K562 (cell line): ENCODE data around the gene PPM1F. TPM values are rescaled to one million over a fixed set of nuclear protein-coding genes. Genes with fewer than 3 reads are reported as not detected.
"Not testable (repeated sequence)": the region's sequence is repeated elsewhere in the genome, so short reads cannot be mapped to it uniquely, and the experiment has no call there.

ENCODE experiments used
- ATAC-seq: fragments of 200-7000 bp; cut with Tn5 transposase; 3 replicates; pipeline ENCODE4 v1.9.1; 2020; ENCODE audit warnings: moderate library complexity
- BruUV-seq: library from RNA; stranded (reverse); fragments of 400-500 nt; replicated peaks from 2 replicates; lab custom pipeline; 2021; lab: Mats Ljungman, UMichigan
- CTCF ChIA-PET: fragments of 300-600 bp; formaldehyde crosslinking; extraction: SDS; loops from one replicate; lab custom pipeline; 2021; ENCODE audit warnings: low intra/inter-chr PET ratio; lab: Yijun Ruan, JAX
- POLR2A ChIA-PET: fragments of 300-600, 350-650 bp; sonication (Branson Sonifier 250); formaldehyde crosslinking; extraction: SDS; loops from one replicate; lab custom pipeline; 2021; ENCODE audit warnings: antibody characterized with exemption, inconsistent platforms; lab: Yijun Ruan, JAX
- DNase-seq, 4 experiments: peaks; one replicate each; pipeline versions ENCODE4 v3.0.0 to v3.0.0-alpha.2; 2011 to 2018; ENCODE audit warnings: low spot score in 3 of 4, mixed read lengths in 3 of 4; ENCODE audit errors: extremely low read depth in 1 of 4
- FAIRE-seq: peaks from 2 replicates; lab custom pipeline; 2011; peaks lifted over from hg19 to GRCh38; lab: Jason Lieb, UNC
- H2AFZ ChIP-seq: 2 replicates; pipeline ENCODE4 v1.6.0; 2011; ENCODE audit warnings: low read depth, low read length, control low read depth, inconsistent platforms
- H3K27ac ChIP-seq: fragments of 200-600 bp; 3 replicates; pipeline ENCODE4 v1.8.0; 2011; ENCODE audit warnings: low read depth, mild to moderate bottlenecking, control low read depth, inconsistent platforms, low read length, moderate library complexity, mixed read lengths; ENCODE audit errors: extremely low read depth
- H3K27me3 ChIP-seq, 2 experiments: fragments of 300-600 bp in 1 of 2; 2 replicates in 1 of 2; 3 replicates in 1 of 2; pipeline versions ENCODE4 v1.6.0 to v1.8.0; 2011; ENCODE audit warnings: inconsistent platforms in 2 of 2, low read length in 2 of 2, mild to moderate bottlenecking in 1 of 2, mixed read lengths in 1 of 2, moderate library complexity in 1 of 2; ENCODE audit not compliant: control insufficient read depth in 2 of 2, insufficient read depth in 2 of 2
- H3K36me3 ChIP-seq: fragments of 300-600 bp; 3 replicates; pipeline ENCODE4 v1.8.0; 2011; ENCODE audit warnings: mild to moderate bottlenecking, low read length, inconsistent platforms; ENCODE audit not compliant: control insufficient read depth, insufficient read depth
- H3K4me1 ChIP-seq, 2 experiments: fragments of 200-600 bp in 1 of 2; replicated peaks in 1 of 2; 2 replicates in 1 of 2; 3 replicates in 1 of 2; pipeline versions ENCODE4 v1.5.1 to v1.8.0; 2011; ENCODE audit warnings: inconsistent platforms in 2 of 2, low read length in 2 of 2, mild to moderate bottlenecking in 1 of 2, mixed read lengths in 1 of 2, moderate library complexity in 1 of 2; ENCODE audit not compliant: control insufficient read depth in 2 of 2, insufficient read depth in 2 of 2
- H3K4me2 ChIP-seq: 2 replicates; pipeline ENCODE4 v1.6.1; 2011; ENCODE audit warnings: low read length, control low read depth, inconsistent platforms, mixed read lengths; ENCODE audit not compliant: insufficient read depth
- H3K4me3 ChIP-seq: fragments of 200-600 bp; sonication (generic), shearing (Covaris generic); 2 replicates; pipeline ENCODE4 v1.5.1; 2016; ENCODE audit warnings: control low read depth, inconsistent platforms
- H3K79me2 ChIP-seq: fragments of 200-600 bp; 3 replicates; pipeline ENCODE4 v1.8.0; 2011; ENCODE audit warnings: low read length, inconsistent platforms; ENCODE audit not compliant: control insufficient read depth, insufficient read depth
- H3K9ac ChIP-seq, 2 experiments: 2 replicates each; pipeline versions ENCODE4 v1.6.0 to v1.6.1; 2011; ENCODE audit warnings: low read depth in 2 of 2, low read length in 2 of 2, control low read depth in 1 of 2, inconsistent platforms in 1 of 2, mild to moderate bottlenecking in 1 of 2, mixed read lengths in 1 of 2; ENCODE audit not compliant: insufficient read depth in 1 of 2
- H3K9me1 ChIP-seq: one replicate; pipeline ENCODE4 v1.6.0; 2011; ENCODE audit warnings: inconsistent platforms, mild to moderate bottlenecking, low read length, moderate library complexity; ENCODE audit not compliant: control insufficient read depth, insufficient read depth
- H3K9me3 ChIP-seq: replicated peaks from 2 replicates; pipeline ENCODE4 v1.5.1; 2011; ENCODE audit warnings: low read depth, low read length, inconsistent platforms; ENCODE audit not compliant: control insufficient read depth, insufficient read depth
- H4K20me1 ChIP-seq: replicated peaks from 2 replicates; pipeline ENCODE4 v1.6.1; 2011; ENCODE audit warnings: low read length, inconsistent platforms, mixed read lengths; ENCODE audit not compliant: control insufficient read depth, insufficient read depth
- ARID3B ChIP-seq: fragments of 250-450 bp; sonication (Bioruptor Pico); IDR thresholded peaks from 2 replicates; pipeline ENCODE4 v1.4.0; 2020; ENCODE audit warnings: borderline replicate concordance
- CEBPB ChIP-seq: fragments of 450-650 bp; IDR thresholded peaks from 2 replicates; pipeline ENCODE4 v1.6.1; 2016; ENCODE audit warnings: missing genetic modification characterization, missing compliant biosample characterization
- FOXK1 ChIP-seq: sonication (generic); formaldehyde crosslinking; IDR thresholded peaks from 2 replicates; pipeline ENCODE4 v1.8.0; 2022; ENCODE audit warnings: missing genetic modification reagents, mild to moderate bottlenecking, borderline replicate concordance
- KLF1 ChIP-seq: fragments of 450-650 bp; IDR thresholded peaks from 2 replicates; pipeline ENCODE4 v1.6.1; 2016; ENCODE audit warnings: missing genetic modification characterization, missing compliant biosample characterization
- OTX1 ChIP-seq: fragments of 450-650 bp; formaldehyde crosslinking; IDR thresholded peaks from 2 replicates; pipeline ENCODE4 v1.4.0; 2022; ENCODE audit warnings: mild to moderate bottlenecking
- PBX2 ChIP-seq, 2 experiments: IDR thresholded peaks in 1 of 2; conservative IDR thresholded peaks in 1 of 2; 2 replicates each; pipeline ENCODE4 v1.6.1; 2016; ENCODE audit warnings: low read depth in 2 of 2, mild to moderate bottlenecking in 1 of 2, missing compliant biosample characterization in 1 of 2, missing genetic modification characterization in 1 of 2, moderate library complexity in 1 of 2
- TEAD4 ChIP-seq, 2 experiments: sonication (generic) in 1 of 2; formaldehyde crosslinking in 1 of 2; IDR thresholded peaks; 2 replicates each; pipeline versions ENCODE4 v1.6.1 to v1.8.0; 2012 to 2022; ENCODE audit warnings: borderline replicate concordance in 1 of 2, inconsistent platforms in 1 of 2, low read length in 1 of 2, mild to moderate bottlenecking in 1 of 2, missing genetic modification reagents in 1 of 2
- ZNF217 ChIP-seq: sonication (generic); formaldehyde crosslinking; IDR thresholded peaks from 2 replicates; pipeline ENCODE4 v1.8.0; 2022; ENCODE audit warnings: mild to moderate bottlenecking, missing genetic modification reagents
- ZNF232 ChIP-seq: sonication (generic); formaldehyde crosslinking; IDR thresholded peaks from 2 replicates; pipeline ENCODE4 v1.8.0; 2022; ENCODE audit warnings: mild to moderate bottlenecking, missing genetic modification reagents
- WGBS: fragments of 100-300 bp; shearing (Covaris generic); methylation state at CpG from one replicate; pipeline ENCODE4 v1.1.6; 2016; ENCODE audit warnings: low coverage, mixed read lengths; ENCODE audit not compliant: insufficient coverage; ENCODE audit errors: missing lambda C conversion rate; 5-methylcytosine and 5-hydroxymethylcytosine counted together
- in situ Hi-C: fragments of 300-500 bp; cut with MboI; formaldehyde crosslinking; loops from 4 replicates; pipeline ENCODE4 v1.15.0; 2018; ENCODE audit warnings: inconsistent platforms, mixed read lengths
- intact Hi-C: fragments of 100-400 bp; cut with micrococcal nuclease; formaldehyde crosslinking; loops from 2 replicates; pipeline ENCODE4 v1.14.2; 2022
- polyA plus RNA-seq, 8 experiments: library from polyadenylated mRNA; depleted of rRNA in 4 of 8; stranded (reverse) in 5 of 8; unstranded in 3 of 8; fragments of >200 nt; fragmentation: Nextera tagmentation in 2 of 8; fragmentation: Illumina TruSeq in 1 of 8; extraction: Ambion mirVana in 2 of 8; extraction: Trizol in 1 of 8; gene quantifications; 2 replicates each; pipeline versions ENCODE4 v1.2.1 to v1.2.3, GENCODE V29; 2011 to 2014; ENCODE audit warnings: inconsistent platforms in 1 of 8, missing spikeins in 1 of 8
- total RNA-seq, 7 experiments: library from RNA; depleted of rRNA in 6 of 7; stranded (reverse); fragments of >200 nt in 6 of 7; fragmentation: Illumina TruSeq in 2 of 7; extraction: Trizol in 2 of 7; gene quantifications; 2 replicates each; pipeline versions ENCODE4 v1.2.1 to v1.2.3, GENCODE V29; 2011 to 2021; ENCODE audit warnings: low replicate concordance in 1 of 7
- TF ChIP-seq, protein P1 (sequence below): sonication (generic); formaldehyde crosslinking; IDR thresholded peaks from 2 replicates; pipeline ENCODE4 v1.9.0; 2022; ENCODE audit warnings: mild to moderate bottlenecking, missing genetic modification reagents
- TF ChIP-seq, protein P2 (sequence below): fragments of 250-450 bp; sonication (Bioruptor Pico); IDR thresholded peaks from 2 replicates; pipeline ENCODE4 v1.8.0; 2022; ENCODE audit warnings: moderate library complexity, mild to moderate bottlenecking, inconsistent platforms

PPM1F gene
- total and polyA plus RNA-seq, 9 of the 15 experiments (the other 6 are each of a cell fraction or from before 2014, with no cell fraction given), result 2.1 to 159 (median 64.0) TPM

DNA sequence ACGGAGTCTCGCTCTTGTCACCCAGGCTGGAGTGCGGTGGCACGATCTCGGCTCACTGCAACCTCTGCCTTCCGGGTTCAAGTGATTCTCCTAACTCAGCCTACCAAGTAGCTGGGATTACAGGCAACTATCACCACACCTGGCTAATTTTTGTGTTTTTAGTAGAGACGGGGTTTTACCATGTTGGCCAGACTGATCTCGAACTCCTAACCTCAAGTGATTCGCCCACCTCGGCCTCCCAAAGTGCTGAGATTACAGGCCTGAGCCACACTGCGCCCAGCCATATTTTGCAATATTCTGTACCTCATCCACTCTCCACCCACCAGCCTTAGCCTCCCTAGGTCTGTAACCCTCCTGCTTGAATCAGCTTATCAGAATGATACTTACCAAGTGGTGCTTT, 47.4 kb downstream of the PPM1F start:
- FAIRE-seq; H3K36me3 ChIP-seq; H2AFZ ChIP-seq; H3K4me1 ChIP-seq; in situ Hi-C loops; BruUV-seq; H3K27ac ChIP-seq; H3K4me2 ChIP-seq; intact Hi-C loops; H3K79me2 ChIP-seq; H3K9ac ChIP-seq; H3K4me3 ChIP-seq; H3K9me1 ChIP-seq; ATAC-seq; H3K9me3 ChIP-seq; TF ChIP-seq PBX2 (tag; conservative IDR thresholded peaks at IDR 0.05; ENCODE audit: low read depth); TEAD4 (IDR thresholded peaks at IDR 0.05; ENCODE audit: low read length): not testable (repeated sequence)
- peak; percentile 71; the same call in 1 of the 2 replicates for TF ChIP-seq ZNF217 (CRISPR knock-in tag)
- TF ChIP-seq CEBPB (tag), result 0 out of 2 replicates have a peak, but pooled peaks have one; percentile 22
- TF ChIP-seq ARID3B (CRISPR knock-in tag), result peak; percentile 34; the same call in 1 of the 2 replicates
- TF ChIP-seq, protein P1, sequence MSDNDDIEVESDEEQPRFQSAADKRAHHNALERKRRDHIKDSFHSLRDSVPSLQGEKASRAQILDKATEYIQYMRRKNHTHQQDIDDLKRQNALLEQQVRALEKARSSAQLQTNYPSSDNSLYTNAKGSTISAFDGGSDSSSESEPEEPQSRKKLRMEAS (CRISPR knock-in tag), result 0 out of 2 replicates have a peak, but pooled peaks have one; percentile 44
- peak; percentile 79; the same call in 1 of the 2 replicates for TF ChIP-seq OTX1
- peak; percentile 7; the same call in 1 of the 2 replicates for TF ChIP-seq PBX2 (CRISPR knock-in tag; IDR thresholded peaks at IDR 0.05; ENCODE audit: low read depth)
- TF ChIP-seq, protein P2, sequence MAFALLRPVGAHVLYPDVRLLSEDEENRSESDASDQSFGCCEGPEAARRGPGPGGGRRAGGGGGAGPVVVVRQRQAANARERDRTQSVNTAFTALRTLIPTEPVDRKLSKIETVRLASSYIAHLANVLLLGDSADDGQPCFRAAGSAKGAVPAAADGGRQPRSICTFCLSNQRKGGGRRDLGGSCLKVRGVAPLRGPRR (CRISPR knock-in tag), result 0 out of 2 replicates have a peak, but pooled peaks have one; percentile 11
- peak; percentile 77; the same call in 1 of the 2 replicates for TF ChIP-seq FOXK1 (CRISPR knock-in tag)
- TF ChIP-seq ZNF232 (CRISPR knock-in tag), result 0 out of 2 replicates have a peak, but pooled peaks have one; percentile 64
- TF ChIP-seq TEAD4 (CRISPR knock-in tag; IDR thresholded peaks at IDR 0.05; ENCODE audit: borderline replicate concordance), result peak; percentile 33; the same call in 1 of the 2 replicates
- TF ChIP-seq KLF1 (tag), result 0 out of 2 replicates have a peak, but pooled peaks have one; percentile 16
- ChIA-PET POLR2A (interaction anchor here (0.6 to 49.7 kb wide), 3 partner anchors 9 to 1367 kb away, joined by 4 to 1041 read pairs (median 8); partner anchors contain the start of gene PPM1F), CTCF (interaction anchor here (0.7 kb wide), 1 partner anchor 462 kb away, joined by 3 read pairs; no protein-coding TSS in a partner anchor)
- 44% methylated on average over 11 of the region's 11 CpGs for WGBS
- DNase-seq, result peak in 1 of 4 experiments; percentile 34
- Histone ChIP-seq H3K27me3 (peaks cover 11 to 20% of the 10 kb centered on the region in 2 experiments; a peak in 4 of 5 replicates), H4K20me1 (peaks cover 10% of the 10 kb centered on the region; the same call in 1 of the 2 replicates)
